Rectal smooth muscle tissue (tissue), 1 donor: Measurements from ENCODE around the gene DCANP1.

Source experiments
- H3K27ac ChIP-seq: one replicate; pipeline ENCODE4 v1.7.0; 2013; ENCODE audit warnings: low read depth, low read length, inconsistent platforms
- H3K27me3 ChIP-seq: one replicate; pipeline ENCODE4 v1.7.0; 2013; ENCODE audit warnings: low read length; ENCODE audit not compliant: control insufficient read depth, insufficient read depth
- H3K36me3 ChIP-seq: one replicate; pipeline ENCODE4 v1.7.0; 2013; ENCODE audit warnings: low read length; ENCODE audit not compliant: control insufficient read depth, insufficient read depth
- H3K4me1 ChIP-seq: one replicate; pipeline ENCODE4 v1.7.0; 2013; ENCODE audit warnings: low read length; ENCODE audit not compliant: control insufficient read depth, insufficient read depth
- H3K4me3 ChIP-seq: one replicate; pipeline ENCODE4 v1.7.0; 2013; ENCODE audit warnings: low read length
- H3K9ac ChIP-seq: one replicate; pipeline ENCODE4 v1.7.0; 2013; ENCODE audit warnings: low read length

The DCANP1 gene

DNA sequence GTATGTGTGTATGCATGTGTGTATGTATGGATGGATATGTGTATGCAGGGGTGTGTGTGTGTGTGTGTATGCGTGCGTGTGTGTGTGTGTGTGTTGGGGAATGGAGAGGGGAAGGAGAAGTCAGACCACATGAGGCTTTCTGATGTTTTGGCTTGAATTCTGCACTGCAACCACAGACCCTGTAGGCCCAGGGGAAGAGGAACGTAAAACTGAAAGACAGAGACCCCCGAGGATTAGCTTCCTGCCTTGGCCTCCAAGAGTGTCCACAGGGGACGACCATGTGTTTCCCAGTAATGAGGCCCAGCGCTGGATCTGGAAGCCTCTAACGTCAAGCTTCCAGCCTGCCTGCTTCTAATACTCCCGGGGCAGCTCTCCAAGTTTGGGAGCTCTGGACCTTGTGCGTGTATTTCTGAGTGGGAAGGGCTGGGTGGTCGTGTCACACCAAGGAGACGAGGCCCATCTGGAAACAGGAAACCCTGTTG, 5.8 kb downstream of the DCANP1 start:
- no peak overlapping the region for H3K27ac ChIP-seq
- H3K4me3 ChIP-seq: no peak overlapping the region
- no peak overlapping the region for H3K9ac ChIP-seq
- peaks cover 3% of the 10 kb centered on the region for H3K4me1 ChIP-seq
- no peaks in the 10 kb centered on the region for H3K27me3 ChIP-seq
- H3K36me3 ChIP-seq: no peaks in the 10 kb centered on the region

DNA sequence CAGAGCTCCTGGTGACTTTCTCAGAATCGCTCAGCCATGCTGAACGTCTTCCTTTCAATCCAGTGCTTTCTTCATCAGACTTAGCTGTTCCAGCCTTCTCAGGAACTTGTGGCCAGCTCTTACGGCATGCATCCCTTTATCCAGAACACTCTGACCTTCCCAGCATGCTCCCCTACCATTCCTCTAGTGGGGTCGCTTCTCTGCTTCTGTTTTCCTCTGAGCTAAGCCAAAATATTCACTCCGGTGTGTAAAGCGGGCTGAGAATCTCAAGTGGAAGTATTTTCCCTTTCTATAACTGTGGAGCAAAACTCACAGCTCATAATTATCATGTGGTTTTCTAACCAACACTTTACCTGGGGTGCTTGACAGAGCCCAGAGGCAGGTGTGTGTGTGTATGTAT, 6.2 kb downstream of the DCANP1 start:
- Histone ChIP-seq H3K4me3 (no peak overlapping the region), H3K9ac (no peak overlapping the region), H3K36me3 (no peaks in the 10 kb centered on the region), H3K4me1 (peaks cover 3% of the 10 kb centered on the region), H3K27ac (no peak overlapping the region), H3K27me3 (no peaks in the 10 kb centered on the region)

DNA sequence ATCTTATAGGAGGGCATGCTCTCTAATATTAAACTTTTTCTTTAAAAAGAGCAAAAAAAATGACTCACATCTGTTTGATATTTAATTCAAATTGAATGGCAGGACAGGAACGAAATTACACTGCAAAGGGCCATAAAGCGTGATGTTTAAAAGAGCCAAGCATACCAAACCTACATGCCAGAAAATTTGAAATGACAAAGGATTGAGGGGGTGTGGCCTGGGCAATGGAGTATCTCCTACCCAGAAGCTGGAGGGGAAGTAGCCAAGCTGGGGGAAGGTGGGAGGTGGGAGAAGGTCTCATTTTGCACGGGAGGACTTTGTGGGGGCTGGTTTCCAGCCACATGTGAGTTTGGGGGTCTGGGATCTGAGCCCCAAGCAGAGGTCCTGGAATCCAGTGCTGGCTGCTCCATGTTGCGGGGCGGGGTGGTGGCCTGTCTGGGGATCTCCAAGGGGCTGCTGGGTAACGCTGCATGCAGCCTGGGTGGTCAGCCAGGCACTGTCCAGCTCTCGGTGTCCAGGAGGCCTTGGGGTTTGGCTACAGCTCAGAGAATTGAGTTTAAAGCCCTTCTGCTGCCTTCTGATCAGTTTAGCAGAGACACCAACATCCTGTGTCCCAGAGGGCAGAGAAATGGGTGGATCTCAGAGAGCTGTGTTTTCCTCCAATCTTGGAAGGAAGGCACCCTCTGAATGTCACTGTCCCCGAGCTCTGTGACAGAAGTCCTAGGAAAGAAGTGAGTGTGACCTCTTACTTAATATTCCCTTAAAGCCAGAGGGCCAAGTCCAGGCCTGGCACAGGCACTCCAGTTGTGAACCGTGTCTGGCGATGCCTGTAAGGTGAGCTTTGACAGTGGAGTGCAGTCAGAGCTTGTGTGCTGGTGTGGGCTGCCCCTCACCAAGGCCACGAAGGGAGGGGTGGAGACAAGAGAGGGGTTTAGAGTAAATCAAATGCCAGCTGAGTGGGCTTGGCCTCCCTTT, 7.6 kb downstream of the DCANP1 start:
- H3K27me3 ChIP-seq: peaks cover 6% of the 10 kb centered on the region
- no peaks in the 10 kb centered on the region for H3K36me3 ChIP-seq
- H3K9ac ChIP-seq: no peak overlapping the region
- H3K4me3 ChIP-seq: no peak overlapping the region
- peaks cover 3% of the 10 kb centered on the region for H3K4me1 ChIP-seq
- no peak overlapping the region for H3K27ac ChIP-seq

DNA sequence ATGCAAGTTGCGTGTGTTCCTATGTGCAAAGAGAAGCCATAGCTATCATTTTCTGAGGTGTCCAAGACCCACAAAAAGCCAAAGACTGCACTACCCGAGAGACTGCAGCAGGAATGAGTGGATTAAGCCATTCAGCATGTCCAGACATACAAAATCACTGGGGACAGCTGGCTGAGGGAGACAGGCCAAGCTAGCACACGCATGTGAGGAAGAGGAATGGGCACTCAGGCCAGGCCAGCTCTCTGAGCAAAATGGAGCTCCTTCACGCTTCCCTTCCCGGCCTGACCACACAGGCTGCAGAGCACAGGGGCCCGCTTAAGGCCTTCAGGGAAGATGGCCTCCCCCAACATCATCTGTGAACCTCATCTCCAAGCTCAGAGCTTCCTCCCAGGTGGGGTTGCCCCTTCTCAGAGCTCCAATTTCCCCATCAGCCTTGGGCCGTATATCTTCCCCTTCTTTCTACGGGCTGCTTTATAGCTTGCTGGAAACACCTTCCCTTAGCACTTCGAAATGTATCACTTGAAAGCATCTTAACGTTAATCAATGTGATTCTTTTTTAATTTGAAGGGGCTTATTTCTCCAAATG, 8.4 kb downstream of the DCANP1 start:
- no peaks in the 10 kb centered on the region for H3K36me3 ChIP-seq
- peaks cover 6% of the 10 kb centered on the region for H3K27me3 ChIP-seq
- no peak overlapping the region for H3K27ac ChIP-seq
- peaks cover 3% of the 10 kb centered on the region for H3K4me1 ChIP-seq
- no peak overlapping the region for H3K4me3 ChIP-seq
- H3K9ac ChIP-seq: no peak overlapping the region

DNA sequence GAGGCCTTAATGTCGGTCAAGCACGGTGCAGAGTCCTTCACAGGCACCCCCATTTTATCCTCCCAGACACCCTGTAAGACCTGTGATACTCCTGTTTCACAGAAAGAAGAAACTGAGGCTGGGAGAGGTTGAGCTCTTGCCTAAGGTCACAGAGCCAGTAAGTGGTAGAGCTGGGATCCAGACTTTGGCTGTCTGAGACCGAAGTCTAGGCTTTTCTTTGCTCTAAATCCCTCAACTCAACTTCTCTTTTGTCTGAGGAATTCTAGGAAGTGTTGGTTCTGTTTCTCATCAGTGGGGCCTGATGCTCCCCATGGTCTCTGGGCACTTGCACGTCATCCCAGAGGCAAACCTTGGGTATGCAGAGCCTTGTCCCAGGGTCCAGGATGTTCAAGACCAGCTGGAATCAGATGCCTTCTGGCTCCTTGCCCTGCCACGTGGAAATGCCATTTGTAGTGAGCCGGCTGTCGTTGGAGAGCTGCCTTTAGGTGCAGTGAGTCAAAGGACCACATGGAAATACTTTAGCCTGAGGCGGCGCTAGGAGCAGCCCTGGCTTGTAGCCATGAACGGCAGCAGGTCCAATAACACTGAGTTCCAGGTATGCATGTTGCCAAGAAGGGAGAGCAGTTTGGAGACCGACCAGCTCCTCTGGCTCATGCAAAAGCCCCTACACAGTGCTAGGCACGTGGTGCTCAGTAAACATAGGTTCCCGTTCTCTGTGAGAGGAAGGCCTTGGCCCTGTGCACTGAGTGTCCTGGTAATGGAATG, 9.2 kb downstream of the DCANP1 start:
- Histone ChIP-seq H3K36me3 (no peaks in the 10 kb centered on the region), H3K27me3 (peaks cover 6% of the 10 kb centered on the region), H3K4me3 (no peak overlapping the region), H3K27ac (no peak overlapping the region), H3K9ac (no peak overlapping the region), H3K4me1 (peaks cover 3% of the 10 kb centered on the region)

DNA sequence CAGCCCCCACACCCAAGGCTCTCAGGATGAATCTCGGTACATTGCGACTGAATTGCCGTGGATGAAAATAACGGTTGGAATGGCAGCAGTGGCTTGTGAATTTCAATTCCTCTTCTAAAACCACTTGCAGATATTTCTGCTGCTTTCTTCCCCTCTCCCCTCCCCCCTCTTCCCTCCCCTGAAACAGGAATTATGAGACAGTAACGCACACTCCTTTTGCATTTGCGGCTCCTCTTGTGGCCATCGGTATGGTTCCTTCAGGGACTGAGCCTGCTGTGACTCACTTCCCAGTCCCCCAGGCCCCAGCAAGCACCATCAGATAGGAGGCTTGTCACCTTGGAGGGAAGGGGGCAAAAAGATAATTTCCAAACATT, 9.7 kb downstream of the DCANP1 start:
- Histone ChIP-seq H3K9ac (no peak overlapping the region), H3K4me1 (peaks cover 3% of the 10 kb centered on the region), H3K27me3 (peaks cover 6% of the 10 kb centered on the region)

DNA sequence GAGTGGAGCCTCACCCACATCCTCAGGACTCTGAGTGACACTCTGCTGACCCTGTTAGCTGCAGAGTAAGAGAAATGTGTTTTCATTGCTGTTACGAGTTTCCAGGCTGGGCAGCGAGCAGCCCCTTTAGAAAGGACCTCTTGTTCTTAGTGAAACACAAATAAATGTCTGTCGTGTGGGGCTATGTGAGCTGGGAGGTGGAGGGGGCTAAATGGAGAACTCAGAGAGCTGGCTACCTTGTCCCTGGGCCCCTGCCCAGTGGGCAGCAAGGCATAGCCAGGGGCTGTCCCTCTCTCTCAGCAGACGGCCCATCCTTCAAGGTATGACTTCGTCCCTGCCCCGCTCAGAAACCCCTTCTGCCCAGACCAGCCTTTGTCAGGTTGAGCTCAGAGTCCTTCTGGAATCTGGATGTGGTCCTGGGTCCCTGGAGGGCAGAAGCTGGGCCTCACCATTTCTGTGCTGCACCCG, 10.2 kb downstream of the DCANP1 start:
- H3K4me3 ChIP-seq: no peak overlapping the region
- no peaks in the 10 kb centered on the region for H3K36me3 ChIP-seq
- H3K27me3 ChIP-seq: peaks cover 6% of the 10 kb centered on the region
- H3K27ac ChIP-seq: no peak overlapping the region
- H3K9ac ChIP-seq: no peak overlapping the region
- H3K4me1 ChIP-seq: peaks cover 3% of the 10 kb centered on the region

More for the DNA sequence above, 9.7 kb downstream of the DCANP1 start:
- Histone ChIP-seq H3K4me3 (no peak overlapping the region), H3K36me3 (no peaks in the 10 kb centered on the region), H3K27ac (no peak overlapping the region)

DNA sequence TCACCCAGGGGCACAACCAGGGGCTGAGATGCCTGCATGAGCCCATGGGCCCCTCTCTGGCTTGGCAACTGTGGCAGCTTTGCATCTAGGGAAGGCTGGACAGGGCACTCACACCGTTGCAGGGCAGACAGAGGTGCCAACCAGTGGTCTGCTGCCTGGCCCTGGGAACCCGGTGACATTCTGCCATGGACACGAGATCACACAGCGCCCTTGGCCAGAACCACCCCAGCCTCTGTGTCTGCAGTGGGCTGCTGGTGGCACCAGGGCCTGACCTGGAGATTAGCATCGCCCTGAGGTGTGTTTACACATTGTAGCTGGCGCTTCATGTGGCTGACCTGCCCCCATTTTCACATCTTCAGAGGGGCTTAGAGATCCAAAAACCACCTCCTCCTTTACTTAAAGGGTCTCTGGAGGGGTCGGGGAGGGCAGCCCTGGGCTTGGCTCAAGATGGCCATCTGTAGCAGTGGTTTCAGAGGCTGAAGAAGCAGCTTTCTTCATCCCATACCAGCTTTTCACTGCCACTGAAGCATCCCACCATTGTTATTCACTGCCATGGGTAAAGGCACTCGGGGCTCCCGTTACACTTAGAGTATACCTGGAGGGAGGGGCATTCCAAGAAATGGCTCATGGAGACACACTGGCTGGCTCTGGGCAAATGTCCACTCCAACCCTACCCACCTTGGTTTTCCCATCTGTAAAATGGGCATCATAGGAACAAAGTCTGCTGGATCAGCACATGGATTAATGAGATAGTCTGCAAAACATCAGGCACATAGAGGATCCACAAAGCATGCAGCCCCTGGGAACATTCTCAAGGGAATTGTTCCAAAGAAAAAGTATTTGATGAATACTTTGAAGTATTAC, 11.4 kb downstream of the DCANP1 start:
- H3K27me3 ChIP-seq: peaks cover 6% of the 10 kb centered on the region

DNA sequence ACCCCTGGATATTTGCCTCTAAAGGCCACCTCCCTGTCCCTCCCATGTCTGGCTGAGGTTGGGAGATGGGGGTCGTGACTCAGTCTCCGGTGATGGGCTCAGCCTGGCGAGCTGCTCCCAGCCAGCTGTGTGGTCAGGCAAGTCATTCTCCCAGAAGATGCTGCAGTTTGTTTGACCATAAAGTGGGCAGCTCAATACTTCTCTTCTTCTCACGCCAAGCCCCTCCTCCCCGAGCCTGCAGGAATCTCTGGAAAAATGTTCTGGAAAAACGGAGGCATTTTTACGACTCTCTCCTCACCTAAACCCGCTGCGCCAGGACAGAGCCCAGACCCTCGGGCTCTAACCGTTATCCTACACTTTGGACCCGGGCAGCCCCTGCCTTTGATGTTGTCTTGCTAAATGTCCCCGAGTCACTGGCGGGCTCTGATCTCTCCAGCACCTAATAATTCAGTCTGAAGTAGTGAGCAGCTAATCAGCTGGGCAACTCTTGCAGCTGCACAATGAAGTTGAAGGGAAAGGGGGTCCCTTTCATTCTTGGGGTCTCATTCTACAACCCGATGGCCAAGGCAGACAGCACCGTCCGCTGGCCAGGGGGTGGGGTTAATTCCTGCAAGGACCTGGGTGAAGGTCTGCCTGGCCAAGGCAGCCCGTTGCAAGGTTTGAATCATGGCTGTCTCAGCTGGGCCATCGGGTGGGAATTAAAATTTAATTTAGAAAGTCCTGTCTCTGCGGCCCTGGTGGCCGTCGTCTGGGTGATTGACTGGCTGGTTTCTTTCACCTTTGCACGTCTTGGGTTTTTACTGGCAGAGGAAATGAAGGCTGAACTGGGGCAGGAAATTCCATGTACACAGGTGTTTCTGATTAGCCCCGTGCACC, 12.3 kb downstream of the DCANP1 start:
- Histone ChIP-seq H3K36me3 (no peaks in the 10 kb centered on the region), H3K9ac (no peak overlapping the region), H3K4me1 (peaks cover 3% of the 10 kb centered on the region), H3K27me3 (peaks cover 6% of the 10 kb centered on the region), H3K4me3 (no peak overlapping the region), H3K27ac (no peak overlapping the region)

More for the DNA sequence above, 11.4 kb downstream of the DCANP1 start:
- no peak overlapping the region for H3K27ac ChIP-seq
- peaks cover 3% of the 10 kb centered on the region for H3K4me1 ChIP-seq
- no peak overlapping the region for H3K9ac ChIP-seq
- H3K4me3 ChIP-seq: no peak overlapping the region
- H3K36me3 ChIP-seq: no peaks in the 10 kb centered on the region

DNA sequence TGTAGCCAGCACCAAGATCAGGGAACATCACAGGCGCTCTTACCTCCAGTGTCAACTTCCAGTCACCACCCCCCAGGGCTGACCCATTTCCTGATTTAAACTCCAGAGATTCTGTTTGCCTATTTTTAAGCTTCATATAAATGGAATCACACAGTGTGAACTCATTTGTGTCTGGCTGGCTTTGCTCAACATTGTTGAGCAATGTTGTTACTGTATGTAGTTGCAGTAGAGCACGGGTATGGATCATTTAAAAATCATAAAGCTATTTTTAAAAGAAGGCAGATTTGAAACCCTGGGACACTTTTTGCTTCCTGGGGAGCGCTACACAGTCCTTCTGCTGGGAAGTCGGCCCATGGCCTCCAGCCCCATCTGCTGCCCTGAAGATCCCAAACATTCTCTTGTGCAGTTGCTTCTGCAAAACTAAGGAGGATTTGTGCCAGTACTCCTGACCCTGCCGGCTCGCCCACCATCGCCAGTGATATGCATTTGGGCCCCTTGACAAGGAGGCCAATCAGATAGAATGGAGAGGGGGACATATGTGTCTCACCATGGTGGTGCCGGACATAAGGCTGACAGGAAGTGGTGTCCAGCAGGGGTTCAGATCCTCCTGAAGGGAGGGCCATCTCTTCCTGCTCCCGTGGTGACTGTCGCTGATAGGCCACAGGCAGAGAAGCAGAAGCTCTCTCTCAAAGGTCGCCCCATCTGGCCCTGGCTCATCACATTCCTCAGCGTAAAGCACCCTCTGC, 13.3 kb downstream of the DCANP1 start:
- H3K36me3 ChIP-seq: no peaks in the 10 kb centered on the region
- peaks cover 3% of the 10 kb centered on the region for H3K4me1 ChIP-seq
- H3K4me3 ChIP-seq: no peak overlapping the region
- H3K27ac ChIP-seq: no peak overlapping the region
- no peak overlapping the region for H3K9ac ChIP-seq
- H3K27me3 ChIP-seq: peaks cover 6% of the 10 kb centered on the region
